H1 (cell line): Measurements from ENCODE around the gene H2AZ2. TPM values are rescaled to one million over a fixed set of nuclear protein-coding genes. Genes with fewer than 3 reads are reported as not detected.

Source experiments
- CTCF ChIA-PET: fragments of 300-600 bp; sonication (Branson Sonifier 250); formaldehyde crosslinking; loops from one replicate; lab custom pipeline; 2021; ENCODE audit not compliant: partially characterized antibody; lab: Charles Lee
- POLR2A ChIA-PET: fragments of 300-600 bp; sonication (Branson Sonifier 250); formaldehyde crosslinking; loops from one replicate; lab custom pipeline; 2021; ENCODE audit warnings: inconsistent platforms; ENCODE audit not compliant: partially characterized antibody; lab: Charles Lee
- DNase-seq, 2 experiments: peaks; one replicate each; pipeline versions ENCODE4 v3.0.0 to v3.0.0-alpha.2; 2010 to 2022; ENCODE audit warnings: low spot score in 2 of 2, low read depth in 1 of 2, mixed read lengths in 1 of 2
- FAIRE-seq: peaks from 2 replicates; lab custom pipeline; 2011; peaks lifted over from hg19 to GRCh38; lab: Jason Lieb, UNC
- H2AFZ ChIP-seq: 2 replicates; pipeline ENCODE4 v1.8.1; 2012; ENCODE audit warnings: low read length, inconsistent platforms
- H2AK5ac ChIP-seq: 2 replicates; pipeline ENCODE4 v1.6.1; 2013; ENCODE audit warnings: low read depth, low read length
- H2BK120ac ChIP-seq: replicated peaks from 2 replicates; pipeline ENCODE3; 2013; ENCODE audit warnings: low read depth, low read length, inconsistent platforms
- H2BK12ac ChIP-seq: 2 replicates; pipeline ENCODE4 v1.6.1; 2013; ENCODE audit warnings: low read depth, low read length
- H2BK15ac ChIP-seq: 2 replicates; pipeline ENCODE4 v1.6.1; 2013; ENCODE audit warnings: low read length
- H2BK20ac ChIP-seq: 2 replicates; pipeline ENCODE4 v1.6.1; 2013; ENCODE audit warnings: low read length
- H2BK5ac ChIP-seq: 2 replicates; pipeline ENCODE4 v1.6.1; 2013; ENCODE audit warnings: low read depth, low read length
- H3K14ac ChIP-seq: 2 replicates; pipeline ENCODE4 v1.6.1; 2013; ENCODE audit warnings: inconsistent platforms; ENCODE audit not compliant: insufficient read length
- H3K18ac ChIP-seq: 2 replicates; pipeline ENCODE4 v1.6.1; 2013; ENCODE audit warnings: low read length; ENCODE audit errors: extremely low read depth
- H3K23ac ChIP-seq: 2 replicates; pipeline ENCODE4 v1.6.1; 2013; ENCODE audit warnings: inconsistent platforms; ENCODE audit not compliant: insufficient read length
- H3K23me2 ChIP-seq: 2 replicates; pipeline ENCODE4 v1.6.1; 2013; ENCODE audit warnings: low read depth, low read length
- H3K27ac ChIP-seq: 2 replicates; pipeline ENCODE4 v1.6.1; 2011; ENCODE audit warnings: low read depth, low read length, inconsistent platforms
- H3K27me3 ChIP-seq, 4 experiments: replicated peaks in 1 of 4; 1 replicate in 1 of 4; 2 replicates in 3 of 4; pipeline versions ENCODE4 v1.6.1 to v1.8.1; 2011 to 2013; ENCODE audit warnings: low read length in 3 of 4, mild to moderate bottlenecking in 3 of 4, inconsistent platforms in 2 of 4, mixed read lengths in 2 of 4, moderate library complexity in 1 of 4; ENCODE audit not compliant: control insufficient read depth in 3 of 4, insufficient read depth in 3 of 4; ENCODE audit errors: extremely low read depth in 1 of 4
- H3K36me3 ChIP-seq, 4 experiments: 2 replicates each; pipeline versions ENCODE4 v1.6.1 to v1.8.1; 2011 to 2013; ENCODE audit warnings: mild to moderate bottlenecking in 4 of 4, low read length in 3 of 4, moderate library complexity in 2 of 4, control low read depth in 1 of 4, inconsistent platforms in 1 of 4; ENCODE audit not compliant: insufficient read depth in 4 of 4, control insufficient read depth in 2 of 4
- H3K4ac ChIP-seq: replicated peaks from 2 replicates; pipeline ENCODE3; 2013; ENCODE audit warnings: low read length, low read depth, mixed read lengths, inconsistent platforms; ENCODE audit not compliant: insufficient read length
- H3K4me1 ChIP-seq, 4 experiments: replicated peaks in 1 of 4; 1 replicate in 1 of 4; 2 replicates in 3 of 4; pipeline versions ENCODE4 v1.6.1 to v1.8.1; 2011 to 2013; ENCODE audit warnings: low read length in 3 of 4, inconsistent platforms in 2 of 4, mixed read lengths in 1 of 4; ENCODE audit not compliant: insufficient read depth in 4 of 4, control insufficient read depth in 3 of 4
- H3K4me2 ChIP-seq, 2 experiments: 2 replicates each; pipeline versions ENCODE4 v1.6.1 to v1.8.1; 2011 to 2013; ENCODE audit warnings: low read depth in 2 of 2, low read length in 2 of 2, control low read depth in 1 of 2, inconsistent platforms in 1 of 2, mild to moderate bottlenecking in 1 of 2; ENCODE audit not compliant: insufficient read depth in 1 of 2
- H3K4me3 ChIP-seq, 4 experiments: fragments of 200-600, 300-600 bp in 1 of 4; sonication (generic), shearing (Covaris generic), sonication (Bioruptor Twin) in 1 of 4; 2 replicates each; pipeline versions ENCODE4 v1.5.1 to v1.8.1; 2011 to 2016; ENCODE audit warnings: low read length in 4 of 4, low read depth in 3 of 4, control low read depth in 2 of 4, inconsistent platforms in 2 of 4, mild to moderate bottlenecking in 2 of 4, mixed read lengths in 1 of 4, moderate library complexity in 1 of 4; ENCODE audit not compliant: insufficient read depth in 2 of 4; ENCODE audit errors: extremely low read depth in 1 of 4
- H3K56ac ChIP-seq: replicated peaks from 2 replicates; pipeline ENCODE3; 2013; ENCODE audit warnings: low read depth, mild to moderate bottlenecking, mixed read lengths, low read length, inconsistent platforms; ENCODE audit not compliant: insufficient read length
- H3K79me1 ChIP-seq: 2 replicates; pipeline ENCODE4 v1.6.1; 2013; ENCODE audit warnings: low read depth, low read length, control low read depth
- H3K79me2 ChIP-seq, 2 experiments: 2 replicates each; pipeline versions ENCODE4 v1.6.1 to v1.8.1; 2012 to 2013; ENCODE audit warnings: low read length in 2 of 2, mild to moderate bottlenecking in 2 of 2, inconsistent platforms in 1 of 2; ENCODE audit not compliant: insufficient read depth in 2 of 2, control insufficient read depth in 1 of 2
- H3K9ac ChIP-seq, 4 experiments: replicated peaks in 1 of 4; 1 replicate in 1 of 4; 2 replicates in 3 of 4; pipeline versions ENCODE4 v1.6.1 to v1.8.1; 2011 to 2013; ENCODE audit warnings: low read depth in 3 of 4, low read length in 3 of 4, control low read depth in 2 of 4, mild to moderate bottlenecking in 2 of 4, moderate library complexity in 2 of 4, inconsistent platforms in 1 of 4; ENCODE audit errors: extremely low read depth in 1 of 4
- H3K9me3 ChIP-seq, 2 experiments: 2 replicates each; pipeline versions ENCODE4 v1.6.1 to v1.8.1; 2012 to 2013; ENCODE audit warnings: mild to moderate bottlenecking in 2 of 2, moderate library complexity in 2 of 2, control low read depth in 1 of 2, inconsistent platforms in 1 of 2, low read depth in 1 of 2, low read length in 1 of 2, mixed read lengths in 1 of 2; ENCODE audit not compliant: insufficient read depth in 2 of 2
- H4K20me1 ChIP-seq, 2 experiments: replicated peaks in 1 of 2; 2 replicates each; pipeline versions ENCODE3 to v1.8.1; 2011 to 2013; ENCODE audit warnings: inconsistent platforms in 2 of 2, low read length in 2 of 2, mild to moderate bottlenecking in 1 of 2; ENCODE audit not compliant: insufficient read depth in 2 of 2, control insufficient read depth in 1 of 2
- H4K5ac ChIP-seq: 2 replicates; pipeline ENCODE4 v1.6.1; 2013; ENCODE audit warnings: low read length, low read depth, mixed read lengths, inconsistent platforms; ENCODE audit not compliant: insufficient read length
- H4K8ac ChIP-seq: 2 replicates; pipeline ENCODE4 v1.8.0; 2013; ENCODE audit warnings: mild to moderate bottlenecking, moderate library complexity, low read length, inconsistent platforms; ENCODE audit not compliant: insufficient read depth; ENCODE audit errors: extremely low read depth
- H4K91ac ChIP-seq: replicated peaks from 2 replicates; pipeline ENCODE3; 2013; ENCODE audit warnings: low read length, mixed read lengths, inconsistent platforms; ENCODE audit not compliant: insufficient read length
- ASH2L ChIP-seq: fragments of 200-600, 300-600 bp; sonication (generic); IDR thresholded peaks from one replicate; pipeline ENCODE4 v1.7.1; 2017; ENCODE audit warnings: low read length
- BACH1 ChIP-seq: IDR thresholded peaks from 2 replicates; pipeline ENCODE4 v1.6.1; 2012; ENCODE audit warnings: low read length, improper control_type of control experiment
- CTBP2 ChIP-seq: IDR thresholded peaks from 2 replicates; pipeline ENCODE4 v1.7.0; 2011; ENCODE audit warnings: borderline replicate concordance, mild to moderate bottlenecking, moderate library complexity, mixed read lengths, low read length; ENCODE audit not compliant: insufficient read depth, insufficient read length
- FOSL1 ChIP-seq: IDR thresholded peaks from 2 replicates; pipeline ENCODE4 v1.6.1; 2011; ENCODE audit warnings: mild to moderate bottlenecking, low read depth, low read length, moderate library complexity; ENCODE audit not compliant: insufficient read depth
- KDM5A ChIP-seq: fragments of 200-600 bp; IDR thresholded peaks from 2 replicates; pipeline ENCODE4 v1.7.1; 2012; ENCODE audit warnings: mild to moderate bottlenecking, low read length, inconsistent platforms, mixed read lengths
- POLR2A ChIP-seq, 2 experiments: IDR thresholded peaks; 1 replicate in 1 of 2; 2 replicates in 1 of 2; pipeline ENCODE4 v1.6.1; 2011; ENCODE audit warnings: low read depth in 2 of 2, low read length in 2 of 2, mild to moderate bottlenecking in 2 of 2; ENCODE audit errors: control extremely low read depth in 1 of 2
- RNF2 ChIP-seq: fragments of 200-900, 300-1000 bp; sonication (generic); IDR thresholded peaks from 2 replicates; pipeline ENCODE4 v1.7.1; 2016; ENCODE audit warnings: borderline replicate concordance, low read depth, mild to moderate bottlenecking, antibody characterized with exemption, low read length; ENCODE audit not compliant: poor library complexity, severe bottlenecking; ENCODE audit errors: missing control alignments
- SIN3A ChIP-seq, 2 experiments: IDR thresholded peaks in 1 of 2; conservative IDR thresholded peaks in 1 of 2; 2 replicates each; pipeline ENCODE4 v1.6.1; 2011 to 2012; ENCODE audit warnings: low read length in 2 of 2, improper control_type of control experiment in 1 of 2, low read depth in 1 of 2, mild to moderate bottlenecking in 1 of 2
- SIX5 ChIP-seq: IDR thresholded peaks from 2 replicates; pipeline ENCODE4 v1.6.1; 2011; ENCODE audit warnings: mild to moderate bottlenecking, low read depth, low read length
- USF2 ChIP-seq: IDR thresholded peaks from 2 replicates; pipeline ENCODE4 v1.6.1; 2011; ENCODE audit warnings: low read length, improper control_type of control experiment
- YY1 ChIP-seq: IDR thresholded peaks from 2 replicates; pipeline ENCODE4 v1.6.1; 2011; ENCODE audit warnings: low read depth, mild to moderate bottlenecking, low read length
- WGBS, 2 experiments: shearing (Covaris generic) in 1 of 2; methylation state at CpG; one replicate each; pipeline versions ENCODE4 v1.1.6 to v1.1.7; 2013 to 2015; ENCODE audit warnings: low lambda C conversion rate in 2 of 2, mixed read lengths in 2 of 2, inconsistent platforms in 1 of 2, low coverage in 1 of 2, missing lambda C conversion rate in 1 of 2; ENCODE audit not compliant: insufficient replicate concordance in 2 of 2, insufficient coverage in 1 of 2, insufficient read length in 1 of 2; ENCODE audit errors: extremely low coverage in 1 of 2, missing lambda C conversion rate in 1 of 2; 5-methylcytosine and 5-hydroxymethylcytosine counted together
- polyA plus RNA-seq, 7 experiments: library from polyadenylated mRNA; depleted of rRNA in 3 of 7; stranded (reverse) in 5 of 7; unstranded in 2 of 7; fragments of >200 nt in 5 of 7; fragments of 200-250 nt in 2 of 7; gene quantifications; 1 replicate in 5 of 7; 2 replicates in 1 of 7; 4 replicates in 1 of 7; pipeline versions ENCODE4 v1.2.1 to v1.2.3, GENCODE V29; 2011 to 2013; ENCODE audit warnings: missing spikeins in 2 of 7, mixed read lengths in 2 of 7
- total RNA-seq: library from RNA; stranded (reverse); fragmentation: NEBNext Ultra II Directional; extraction: Animal tissue kit (Norgen Biotek cat#: 25700); gene quantifications from 2 replicates; pipeline ENCODE4 v1.2.1, GENCODE V29; 2021

Gene H2AZ2
- total and polyA plus RNA-seq, 2 of the 8 experiments (the other 6 are each of a cell fraction or from before 2014, with no cell fraction given), result 168 to 187 TPM

GRCh38 chr7:44853391-44853790, 5.5 kb upstream of the H2AZ2 start:
- no peak overlapping the region for H2AK5ac ChIP-seq
- 100% methylated on average over 3 of the region's 3 CpGs; no CpG with 5 or more reads in 1 of the 2 experiments for WGBS, 2 experiments
- no peak overlapping the region for H3K4me2 ChIP-seq
- H3K36me3 ChIP-seq, result no peaks in the 10 kb centered on the region
- H3K56ac ChIP-seq, result no peak overlapping the region
- H3K23me2 ChIP-seq, result no peaks in the 10 kb centered on the region; the same call in 1 of the 2 replicates
- no peaks in the 10 kb centered on the region for H3K79me2 ChIP-seq
- H4K5ac ChIP-seq, result no peak overlapping the region
- H2BK15ac ChIP-seq, result no peak overlapping the region
- no peaks in the 10 kb centered on the region for H4K20me1 ChIP-seq
- H2BK20ac ChIP-seq, result no peak overlapping the region
- no peak overlapping the region for H3K23ac ChIP-seq
- H3K27ac ChIP-seq, result no peak overlapping the region
- no peak overlapping the region for H4K8ac ChIP-seq
- H3K9ac ChIP-seq, result no peak overlapping the region
- H3K27me3 ChIP-seq, result no peaks in the 10 kb centered on the region
- H4K91ac ChIP-seq, result no peak overlapping the region
- H3K4ac ChIP-seq, result no peak overlapping the region
- H2BK12ac ChIP-seq, result no peak overlapping the region
- no peak overlapping the region for H2BK120ac ChIP-seq
- H3K18ac ChIP-seq, result no peak overlapping the region
- H3K14ac ChIP-seq, result no peak overlapping the region
- H3K9me3 ChIP-seq, result no peaks in the 10 kb centered on the region
- H3K4me1 ChIP-seq, result no peaks in the 10 kb centered on the region; a peak in 1 of 7 replicates
- H3K79me1 ChIP-seq, result no peaks in the 10 kb centered on the region
- no peak overlapping the region for H3K4me3 ChIP-seq
- ChIA-PET CTCF (interaction anchor here (0.7 kb wide), 1 partner anchor 174 kb away, joined by 3 read pairs; no protein-coding TSS in a partner anchor), POLR2A (interaction anchor here (0.7 to 1.2 kb wide), 2 partner anchors 28 to 49 kb away, joined by 3 read pairs; no protein-coding TSS in a partner anchor)
- no peak overlapping the region for H2BK5ac ChIP-seq
- no peak for DNase-seq
- H2AFZ ChIP-seq, result no peak overlapping the region
- no peak for FAIRE-seq
- TF ChIP-seq KDM5A, result no peak
- TF ChIP-seq ASH2L, result no peak
- no peak for TF ChIP-seq RNF2
- TF ChIP-seq CTBP2, result no peak
- no peak for TF ChIP-seq POLR2A (IDR thresholded peaks at IDR 0.05; ENCODE audit: control extremely low read depth in 1 of 2, low read depth in 2 of 2, low read length in 2 of 2)
- no peak for TF ChIP-seq YY1
- TF ChIP-seq SIN3A (conservative IDR thresholded peaks at IDR 0.05 in 1 of 2, IDR thresholded peaks at IDR 0.05 in 1 of 2; ENCODE audit: low read depth in 1 of 2, low read length in 2 of 2), result no peak
- TF ChIP-seq BACH1, result no peak
- no peak for TF ChIP-seq SIX5
- TF ChIP-seq USF2, result no peak
- TF ChIP-seq FOSL1, result no peak
